Duodenal mucosa (tissue), 2 donors: ENCODE data around the gene HK1.

Experiments
- H3K27ac ChIP-seq: one replicate; pipeline ENCODE4 v1.7.0; 2013; ENCODE audit warnings: low read depth, low read length
- H3K27me3 ChIP-seq, 2 donors: one replicate each; pipeline ENCODE4 v1.7.0; 2013; ENCODE audit warnings: low read length in 2 of 2, control low read depth in 1 of 2; ENCODE audit not compliant: insufficient read depth in 2 of 2, control insufficient read depth in 1 of 2
- H3K36me3 ChIP-seq, 2 donors: one replicate each; pipeline ENCODE4 v1.7.0; 2013; ENCODE audit warnings: low read length in 2 of 2, control low read depth in 1 of 2; ENCODE audit not compliant: insufficient read depth in 2 of 2, control insufficient read depth in 1 of 2
- H3K4me1 ChIP-seq, 2 donors: one replicate each; pipeline ENCODE4 v1.7.0; 2013; ENCODE audit warnings: low read length in 2 of 2, control low read depth in 1 of 2; ENCODE audit not compliant: insufficient read depth in 2 of 2, control insufficient read depth in 1 of 2
- H3K4me3 ChIP-seq, 2 donors: one replicate each; pipeline ENCODE4 v1.7.0; 2013; ENCODE audit warnings: low read length in 2 of 2, low read depth in 1 of 2
- H3K9ac ChIP-seq, 2 donors: one replicate each; pipeline ENCODE4 v1.7.0; 2013; ENCODE audit warnings: low read length in 2 of 2, low read depth in 1 of 2
- H3K9me3 ChIP-seq, 2 donors: one replicate each; pipeline ENCODE4 v1.7.0; 2013; ENCODE audit warnings: low read length in 2 of 2, control low read depth in 1 of 2; ENCODE audit not compliant: control insufficient read depth in 1 of 2

The HK1 gene

DNA sequence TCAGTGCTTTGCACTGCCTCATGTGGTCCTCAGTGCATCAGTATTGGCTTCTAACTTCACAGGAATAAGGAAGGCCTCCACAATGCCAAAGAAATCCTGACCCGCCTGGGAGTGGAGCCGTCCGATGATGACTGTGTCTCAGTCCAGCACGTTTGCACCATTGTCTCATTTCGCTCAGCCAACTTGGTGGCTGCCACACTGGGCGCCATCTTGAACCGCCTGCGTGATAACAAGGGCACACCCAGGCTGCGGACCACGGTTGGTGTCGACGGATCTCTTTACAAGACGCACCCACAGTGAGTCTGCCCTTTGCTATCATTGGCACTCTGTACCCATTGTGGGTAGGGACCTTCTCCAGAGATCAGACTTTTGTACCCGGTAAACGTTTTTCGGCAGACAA is 101.5 kb downstream of the HK1 start:
- Histone ChIP-seq H3K9ac (no peak overlapping the region), H3K27ac (no peak overlapping the region), H3K4me3 (no peak overlapping the region), H3K4me1 (no peaks in the 10 kb centered on the region), H3K36me3 (peaks cover 20 to 43% of the 10 kb centered on the region in 2 donors), H3K27me3 (no peaks in the 10 kb centered on the region), H3K9me3 (no peaks in the 10 kb centered on the region)

GRCh38 chr10:69382382-69383117 is 104.3 kb downstream of the HK1 start:
- Histone ChIP-seq H3K27ac (no peak overlapping the region), H3K9ac (no peak overlapping the region), H3K9me3 (no peaks in the 10 kb centered on the region), H3K36me3 (peaks cover 19 to 42% of the 10 kb centered on the region in 2 donors), H3K4me1 (no peaks in the 10 kb centered on the region), H3K27me3 (no peaks in the 10 kb centered on the region), H3K4me3 (no peak overlapping the region)

GRCh38 chr10:69383558-69383957 is 105.3 kb downstream of the HK1 start:
- Histone ChIP-seq H3K27ac (no peak overlapping the region), H3K27me3 (no peaks in the 10 kb centered on the region), H3K9ac (no peak overlapping the region), H3K4me1 (no peaks in the 10 kb centered on the region), H3K36me3 (peaks cover 18 to 49% of the 10 kb centered on the region in 2 donors), H3K4me3 (no peak overlapping the region), H3K9me3 (no peaks in the 10 kb centered on the region)

- H3K4me1 ChIP-seq, result no peaks in the 10 kb centered on the region
- H3K4me3 ChIP-seq, result no peak overlapping the region
- no peak overlapping the region for H3K9ac ChIP-seq
- H3K9me3 ChIP-seq, result no peaks in the 10 kb centered on the region
- H3K36me3 ChIP-seq, result peaks cover 19 to 55% of the 10 kb centered on the region in 2 donors
- no peaks in the 10 kb centered on the region for H3K27me3 ChIP-seq
- no peak overlapping the region for H3K27ac ChIP-seq
These were observed 106.0 kb downstream of the HK1 start for GRCh38 chr10:69384320-69384719.

GRCh38 chr10:69385454-69386350 is 107.4 kb downstream of the HK1 start:
- H3K27me3 ChIP-seq, result no peaks in the 10 kb centered on the region
- H3K9ac ChIP-seq, result no peak overlapping the region
- no peaks in the 10 kb centered on the region for H3K9me3 ChIP-seq
- H3K4me1 ChIP-seq, result no peaks in the 10 kb centered on the region
- no peak overlapping the region for H3K27ac ChIP-seq
- H3K36me3 ChIP-seq, result peaks cover 19 to 44% of the 10 kb centered on the region in 2 donors
- H3K4me3 ChIP-seq, result no peak overlapping the region

GRCh38 chr10:69387500-69387899 is 109.2 kb downstream of the HK1 start:
- Histone ChIP-seq H3K27me3 (no peaks in the 10 kb centered on the region), H3K9me3 (no peaks in the 10 kb centered on the region), H3K27ac (no peak overlapping the region), H3K4me1 (no peaks in the 10 kb centered on the region), H3K36me3 (peaks cover 22 to 43% of the 10 kb centered on the region in 2 donors), H3K9ac (no peak overlapping the region), H3K4me3 (no peak overlapping the region)

GRCh38 chr10:69388488-69388887 is 110.2 kb downstream of the HK1 start:
- Histone ChIP-seq H3K36me3 (peaks cover 22 to 39% of the 10 kb centered on the region in 2 donors), H3K9me3 (no peaks in the 10 kb centered on the region), H3K27ac (no peak overlapping the region), H3K9ac (no peak overlapping the region), H3K4me1 (no peaks in the 10 kb centered on the region), H3K4me3 (no peak overlapping the region), H3K27me3 (no peaks in the 10 kb centered on the region)

DNA sequence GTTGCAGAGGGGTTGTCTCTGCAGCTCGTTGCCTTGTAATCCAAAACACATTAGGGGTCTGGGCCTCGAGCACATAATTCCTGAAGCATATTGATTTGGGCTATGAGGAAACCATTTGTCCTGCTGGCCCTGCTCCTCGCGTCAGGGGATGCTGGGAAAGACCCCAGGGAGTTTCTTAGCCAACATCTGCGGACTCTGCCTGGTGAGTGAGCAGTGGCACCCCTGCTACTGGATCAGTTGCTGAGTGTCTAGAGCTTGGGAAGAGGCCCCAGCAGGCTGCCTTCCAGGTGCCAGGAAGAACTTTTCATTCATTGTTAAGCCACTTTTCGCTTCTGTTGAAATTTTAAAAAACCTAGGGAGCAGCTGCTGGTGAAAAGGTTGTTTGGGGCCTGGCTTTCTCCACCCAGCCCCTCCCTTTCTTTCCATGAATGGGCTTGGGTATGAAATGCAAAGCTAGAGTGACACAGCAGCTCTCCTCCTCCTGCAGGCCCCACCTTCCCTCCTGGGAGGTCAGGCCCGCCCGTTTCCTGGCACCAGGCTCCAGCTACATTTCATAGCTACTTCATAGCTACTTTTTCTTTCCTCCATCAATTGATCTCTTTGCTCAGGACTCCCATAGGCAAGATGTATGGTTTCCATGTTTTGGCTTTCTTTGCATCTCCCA is 111.7 kb downstream of the HK1 start:
- Histone ChIP-seq H3K4me3 (no peak overlapping the region), H3K27me3 (no peaks in the 10 kb centered on the region), H3K9me3 (no peaks in the 10 kb centered on the region), H3K4me1 (no peaks in the 10 kb centered on the region), H3K27ac (no peak overlapping the region), H3K9ac (no peak overlapping the region), H3K36me3 (peaks cover 11 to 32% of the 10 kb centered on the region in 2 donors)

GRCh38 chr10:69391158-69391557 is 112.9 kb downstream of the HK1 start:
- Histone ChIP-seq H3K9ac (no peak overlapping the region), H3K9me3 (no peaks in the 10 kb centered on the region), H3K4me3 (no peak overlapping the region), H3K27me3 (no peaks in the 10 kb centered on the region), H3K4me1 (no peaks in the 10 kb centered on the region), H3K27ac (no peak overlapping the region), H3K36me3 (peaks cover 6 to 27% of the 10 kb centered on the region in 2 donors)
